Epidermal melanocyte (primary cell): ENCODE data around the gene KRT14.
"Not testable (repeated sequence)": the region's sequence is repeated elsewhere in the genome, so short reads cannot be mapped to it uniquely, and the experiment has no call there.

Experiments used
- DNase-seq: peaks from one replicate; pipeline ENCODE4 v3.0.0; 2011; ENCODE audit warnings: low spot score; ENCODE audit not compliant: insufficient read length

KRT14 gene

DNA sequence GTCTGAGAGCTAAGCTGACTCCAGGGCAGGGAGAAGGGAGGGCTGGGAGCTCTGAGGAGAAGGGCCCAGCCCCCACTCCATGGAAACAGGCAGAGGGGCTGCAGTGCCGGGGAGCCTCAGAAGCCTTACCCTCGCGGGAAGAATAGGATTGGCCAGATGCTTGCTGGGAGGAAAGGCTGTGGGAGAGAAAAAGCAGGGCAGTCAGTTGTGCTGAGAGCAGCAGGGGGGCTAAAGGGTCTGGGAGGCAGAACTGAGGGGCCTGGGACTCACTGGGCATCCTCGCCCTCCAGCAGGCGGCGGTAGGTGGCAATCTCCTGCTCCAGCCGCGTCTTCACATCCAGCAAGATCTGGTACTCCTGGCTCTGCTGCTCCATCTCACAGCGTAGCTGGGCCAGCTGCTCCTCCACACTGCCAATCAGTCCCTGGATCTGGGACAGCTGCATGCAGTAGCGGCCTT lies 23.4 kb upstream of the KRT14 start:
- not testable (repeated sequence) for DNase-seq

- not testable (repeated sequence) for DNase-seq
These were observed 20.2 kb upstream of the KRT14 start for GRCh38 chr17:41606930-41607329.

DNA sequence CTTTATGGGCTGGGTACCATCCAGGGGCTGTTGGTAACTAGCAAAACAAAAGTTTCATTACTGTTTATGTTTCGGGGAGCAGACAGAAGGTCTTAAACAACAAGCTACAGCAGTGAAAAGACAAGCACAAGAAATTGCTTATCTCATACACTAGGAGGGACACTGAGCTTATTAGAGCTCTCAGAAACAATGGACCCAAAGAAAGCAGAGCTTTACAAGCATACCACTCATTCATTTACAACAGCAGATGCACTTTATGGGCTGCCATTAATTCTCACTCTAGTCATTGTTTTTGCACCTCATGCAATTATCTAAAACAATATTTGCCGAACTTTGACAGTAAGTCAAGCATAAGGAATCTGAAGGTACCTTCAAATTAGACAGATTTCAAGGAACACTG lies 15.8 kb upstream of the KRT14 start:
- DNase-seq: no peak

DNA sequence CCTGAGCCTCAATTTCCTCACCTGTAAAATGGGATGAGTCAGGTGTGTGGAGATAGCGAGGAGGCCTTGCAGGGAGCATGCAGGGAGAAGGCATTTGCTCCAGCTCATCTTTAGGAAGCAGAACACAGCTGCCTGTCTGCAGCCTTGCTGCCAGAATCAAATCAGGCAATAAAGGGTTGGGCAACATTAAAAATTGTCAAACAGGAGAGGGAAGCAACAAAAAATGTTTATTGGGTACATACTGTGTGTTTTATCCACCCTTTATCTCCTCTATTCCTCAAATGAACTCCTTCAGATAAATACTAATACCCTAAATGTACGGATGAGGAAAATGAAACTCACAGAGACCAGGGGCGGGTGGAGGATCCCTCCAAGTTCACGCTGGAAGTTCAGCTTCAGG lies 13.6 kb upstream of the KRT14 start:
- no peak for DNase-seq

DNA sequence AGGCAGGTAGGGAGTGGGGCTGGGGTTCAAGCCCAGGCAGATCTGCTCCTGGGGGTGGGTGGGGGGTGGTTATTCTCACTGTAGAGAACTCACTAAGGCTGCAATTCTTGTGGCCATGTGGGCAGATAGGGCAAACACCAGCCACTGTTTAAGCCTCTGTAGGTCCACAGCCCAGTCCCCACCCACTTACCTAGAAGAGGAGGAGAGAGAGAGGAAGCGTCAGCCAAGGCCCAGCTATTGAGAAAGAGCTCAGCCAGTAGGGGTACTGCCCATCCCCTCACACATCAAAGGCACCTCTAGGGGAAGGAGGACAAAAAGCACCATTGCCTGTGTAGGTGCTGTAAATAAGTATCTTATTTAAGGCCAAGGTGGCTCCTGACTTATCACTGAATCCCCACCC lies 13.0 kb upstream of the KRT14 start:
- DNase-seq: no peak

GRCh38 chr17:41595585-41595984 lies 8.9 kb upstream of the KRT14 start:
- no peak for DNase-seq

GRCh38 chr17:41594363-41594915 lies 7.7 kb upstream of the KRT14 start:
- no peak for DNase-seq

DNA sequence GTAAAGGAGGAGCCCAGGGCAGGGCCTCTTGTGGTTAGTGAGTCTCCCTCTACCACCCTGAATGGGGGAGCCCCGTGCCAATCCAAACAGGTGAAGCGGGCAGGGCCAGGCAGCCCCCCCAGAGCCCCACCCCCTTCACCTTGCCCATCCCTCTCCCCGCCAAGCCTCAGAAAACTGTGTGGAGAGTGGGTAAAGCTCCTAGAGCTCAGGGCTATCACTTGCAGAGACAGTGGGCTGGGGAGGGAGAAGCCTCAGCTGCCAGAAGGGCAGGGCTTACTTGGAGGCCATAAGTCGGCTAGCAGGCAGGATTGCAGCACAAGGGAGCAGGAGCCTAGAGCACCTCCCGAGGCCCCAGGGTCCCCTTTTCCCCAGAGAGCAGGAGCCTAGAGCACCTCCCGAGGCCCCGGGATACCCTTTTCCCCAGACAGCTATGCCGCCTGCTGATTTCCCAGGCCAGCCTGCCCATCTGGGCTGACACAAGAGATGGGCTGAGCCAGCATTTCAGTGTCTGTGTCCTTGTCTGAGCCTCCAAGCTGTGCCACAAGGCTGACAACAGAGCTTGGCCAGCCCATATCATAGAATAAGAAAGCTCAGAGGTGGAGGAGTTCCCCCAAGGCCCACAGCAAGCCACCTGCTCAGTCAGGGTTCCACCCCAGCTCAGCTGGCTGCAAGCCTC lies 6.7 kb upstream of the KRT14 start:
- no peak for DNase-seq

- DNase-seq: no peak
These were observed 6.1 kb upstream of the KRT14 start for GRCh38 chr17:41592601-41593305.

GRCh38 chr17:41589301-41589700 lies 2.6 kb upstream of the KRT14 start:
- no peak for DNase-seq

GRCh38 chr17:41588126-41588810 lies 1.6 kb upstream of the KRT14 start:
- DNase-seq: no peak

DNA sequence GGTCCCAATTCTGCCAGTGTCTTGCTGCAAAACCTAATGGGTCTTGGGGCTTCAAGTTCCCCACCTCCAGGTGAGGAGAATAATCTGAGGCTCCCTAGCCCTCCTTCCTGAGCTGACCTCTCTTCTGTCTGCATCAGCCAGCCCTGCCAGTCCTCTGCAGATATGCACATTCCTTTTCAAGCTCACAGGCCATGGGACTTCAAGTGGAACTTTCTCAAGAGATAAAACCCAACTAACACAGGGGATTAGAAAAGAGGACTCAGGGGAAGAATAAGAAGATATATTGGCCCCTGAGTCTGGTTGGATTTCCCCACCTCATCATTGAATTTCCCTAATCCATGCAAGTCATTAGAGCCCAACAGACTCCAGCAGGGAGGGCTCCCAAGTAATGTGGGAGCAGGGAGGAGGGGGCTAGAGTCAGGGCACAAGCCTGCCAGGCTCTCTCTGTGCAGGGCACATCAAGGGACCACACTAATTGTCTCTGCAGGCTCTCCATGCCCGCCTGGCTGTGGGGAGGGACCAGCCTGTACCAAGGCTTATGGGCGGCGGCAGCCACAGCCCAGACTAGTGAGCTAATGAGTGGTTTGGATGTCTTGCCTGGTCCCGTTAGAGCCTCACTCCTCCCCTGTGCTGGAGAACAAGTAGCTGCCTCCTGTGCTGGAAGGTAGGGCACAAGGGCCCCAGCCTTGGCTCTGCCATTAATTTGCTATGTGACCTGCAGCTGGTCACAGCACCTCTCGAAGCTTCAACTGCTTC lies 1.2 kb downstream of the KRT14 start:
- no peak for DNase-seq

DNA sequence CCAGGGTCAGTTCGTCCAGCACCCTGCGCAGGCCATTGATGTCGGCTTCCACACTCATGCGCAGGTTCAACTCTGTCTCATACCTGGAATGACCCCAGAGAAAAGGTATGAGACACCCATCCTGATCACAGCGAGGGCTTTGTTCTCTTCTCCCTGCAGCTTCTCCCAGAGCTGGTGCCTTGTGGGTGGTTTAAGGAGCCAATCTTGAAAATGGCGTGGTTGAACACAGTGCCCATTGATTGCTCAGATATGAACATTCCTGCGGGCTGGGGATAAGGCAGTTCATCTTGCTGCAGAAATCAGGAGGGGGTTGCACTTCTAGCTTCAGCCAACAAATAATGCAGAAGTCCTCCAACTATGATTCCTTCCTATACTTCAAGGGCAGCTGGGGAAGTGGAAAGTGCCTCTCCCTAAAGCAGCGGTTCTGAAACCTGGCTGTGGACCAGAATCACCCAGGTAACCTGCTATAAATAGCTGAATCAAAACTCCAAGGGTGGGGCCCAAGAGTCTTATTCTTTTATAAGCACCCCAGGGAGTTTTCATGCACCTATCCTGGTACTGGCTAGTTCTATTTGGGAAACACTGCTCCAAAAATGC lies 2.3 kb downstream of the KRT14 start:
- not testable (repeated sequence) for DNase-seq

DNA sequence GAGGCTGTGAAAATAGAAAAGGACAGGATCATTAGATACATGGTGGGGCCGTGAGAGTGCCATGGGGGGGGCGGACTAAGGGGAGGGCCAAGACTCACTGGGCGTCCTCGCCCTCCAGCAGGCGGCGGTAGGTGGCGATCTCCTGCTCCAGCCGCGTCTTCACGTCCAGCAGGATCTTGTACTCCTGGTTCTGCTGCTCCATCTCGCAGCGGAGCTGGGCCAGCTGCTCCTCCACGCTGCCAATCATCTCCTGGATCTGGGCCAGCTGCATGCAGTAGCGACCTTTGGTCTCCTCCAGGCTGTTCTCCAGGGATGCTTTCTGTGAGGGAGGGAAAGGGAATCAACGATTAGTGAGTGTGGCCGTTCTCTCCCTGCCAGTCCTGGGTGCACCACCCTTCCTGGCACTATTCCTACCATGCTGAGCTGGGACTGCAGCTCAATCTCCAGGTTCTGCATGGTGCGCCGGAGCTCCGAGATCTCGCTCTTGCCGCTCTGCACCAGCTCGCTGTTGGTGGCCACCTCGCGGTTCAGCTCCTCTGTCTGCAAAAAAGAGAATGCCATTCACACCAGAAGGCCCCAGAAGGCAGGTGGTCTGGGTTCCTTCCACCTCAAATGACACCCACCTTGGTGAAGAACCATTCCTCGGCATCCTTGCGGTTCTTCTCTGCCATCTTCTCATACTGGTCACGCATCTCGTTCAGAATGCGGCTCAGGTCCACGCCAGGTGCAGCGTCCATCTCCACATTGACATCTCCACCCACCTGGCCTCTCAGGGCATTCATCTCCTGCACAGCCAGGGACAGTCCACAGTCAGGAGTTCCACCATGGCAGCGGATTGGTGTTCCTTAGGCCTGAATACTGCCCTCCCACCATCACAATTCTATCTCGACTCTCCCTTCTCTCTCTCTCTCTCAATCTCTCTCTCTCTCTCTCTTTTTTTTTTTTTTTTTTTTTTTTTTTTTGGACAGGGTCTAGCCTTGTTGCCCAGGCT lies 3.3 kb downstream of the KRT14 start:
- DNase-seq: no peak

DNA sequence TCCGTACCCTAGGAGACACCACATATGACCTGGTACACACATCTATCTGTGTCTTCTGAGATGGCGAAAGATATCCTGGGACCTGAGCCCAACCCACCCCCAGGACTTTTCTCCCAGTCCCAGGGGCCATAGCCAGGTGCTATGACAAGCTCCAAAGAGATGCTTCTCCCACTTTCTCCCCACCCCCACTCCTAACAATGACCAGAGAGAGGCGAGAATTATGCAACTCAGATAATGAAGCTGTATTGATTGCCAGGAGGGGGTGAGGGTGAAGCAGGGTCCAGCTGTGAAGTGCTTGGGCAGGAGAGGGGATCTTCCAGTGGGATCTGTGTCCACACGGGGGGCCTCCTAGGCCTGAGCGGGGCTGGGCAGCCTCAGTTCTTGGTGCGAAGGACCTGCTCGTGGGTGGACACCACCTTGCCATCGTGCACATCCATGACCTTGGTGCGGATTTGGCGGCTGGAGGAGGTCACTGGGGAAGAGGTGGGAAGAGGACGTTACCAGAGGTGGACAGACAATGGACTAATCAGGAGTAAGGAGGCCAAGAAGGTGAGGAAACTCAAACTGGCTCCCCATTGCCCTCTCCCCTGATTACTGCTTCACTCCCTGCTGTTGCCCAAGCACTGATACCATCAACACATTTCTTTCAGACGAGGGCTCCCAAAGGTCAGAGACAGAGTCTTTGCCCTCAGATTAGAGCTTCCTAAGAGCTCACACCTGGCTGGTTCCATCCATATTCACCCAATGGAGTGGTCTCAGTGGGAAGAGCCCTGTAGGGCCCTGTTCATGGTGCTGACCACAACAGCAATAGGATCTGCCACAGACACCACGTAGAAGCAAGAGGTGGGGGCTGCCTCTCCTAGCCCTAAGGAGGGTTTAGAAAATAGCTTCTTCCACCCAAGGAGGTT lies 4.4 kb downstream of the KRT14 start:
- DNase-seq: not testable (repeated sequence)

- no peak for DNase-seq
These were observed 5.2 kb downstream of the KRT14 start for GRCh38 chr17:41581366-41582060.

- no peak for DNase-seq
These were observed 5.9 kb downstream of the KRT14 start for GRCh38 chr17:41580687-41581365.

- no peak for DNase-seq
These were observed 6.5 kb downstream of the KRT14 start for GRCh38 chr17:41580244-41580575.
